Glomerular visceral epithelial cell (primary cell): ENCODE measurements around the gene P2RY8.
"Not testable (repeated sequence)": the region's sequence is repeated elsewhere in the genome, so short reads cannot be mapped to it uniquely, and the experiment has no call there.

ENCODE experiments used
- DNase-seq: peaks from one replicate; pipeline ENCODE4 v3.0.0-alpha.2; 2016; ENCODE audit errors: extremely low spot score

The P2RY8 gene

DNA sequence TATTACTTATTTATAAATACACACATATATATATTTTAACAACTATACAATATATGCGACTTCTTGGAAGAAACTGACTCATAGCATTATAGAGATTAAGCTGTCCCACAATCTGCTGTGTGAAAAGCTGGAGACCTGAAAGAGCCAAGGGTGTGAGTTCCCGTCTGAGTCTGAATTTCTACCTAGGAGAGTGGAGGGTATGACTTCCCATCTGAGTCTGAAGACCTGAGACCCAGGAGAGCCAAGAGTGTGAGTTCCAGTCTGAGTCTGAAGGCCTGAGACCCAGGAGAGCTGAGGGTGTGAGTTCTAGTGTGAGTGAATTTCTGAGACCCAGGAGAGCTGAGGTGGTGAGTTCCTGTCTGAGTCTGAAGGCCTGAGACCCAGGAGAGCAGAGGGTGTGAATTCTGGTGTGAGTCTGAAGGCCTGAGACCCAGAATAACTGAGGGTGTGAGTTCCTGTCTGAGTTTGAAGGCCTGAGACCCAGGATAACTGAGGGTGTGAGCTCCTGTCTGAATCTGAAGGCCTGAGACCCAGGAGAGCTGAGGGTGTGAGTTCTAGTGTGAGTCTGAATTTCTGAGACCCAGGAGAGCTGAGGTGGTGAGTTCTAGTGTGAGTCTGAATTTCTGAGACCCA is 8.9 kb upstream of the P2RY8 start:
- DNase-seq: no peak

GRCh38 chrX:1542994-1543725 is 6.2 kb upstream of the P2RY8 start:
- no peak for DNase-seq

GRCh38 chrX:1539146-1539545 is 2.2 kb upstream of the P2RY8 start:
- DNase-seq: not testable (repeated sequence)

DNA sequence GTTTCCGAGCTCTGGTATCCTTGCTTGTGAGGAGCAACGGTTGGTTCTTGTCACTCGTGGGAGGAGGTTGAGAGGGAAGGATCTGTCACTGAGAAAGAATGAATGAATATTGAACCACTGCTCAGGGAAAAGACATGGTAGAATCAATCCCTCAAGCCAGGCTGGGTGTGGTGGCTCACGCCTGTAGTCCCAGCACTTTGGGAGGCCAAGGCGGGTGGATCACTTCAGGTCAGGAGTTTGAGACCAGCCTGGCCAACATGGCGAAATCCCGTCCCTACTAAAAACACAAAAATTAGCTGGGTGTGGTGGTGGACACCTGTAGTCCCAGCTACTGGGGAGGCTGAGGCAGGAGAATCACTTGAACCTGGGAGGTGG is 718 bp upstream of the P2RY8 start:
- DNase-seq: not testable (repeated sequence)

GRCh38 chrX:1536712-1537030 is 314 bp downstream of the P2RY8 start:
- no peak for DNase-seq

GRCh38 chrX:1535241-1536041 is 1.5 kb downstream of the P2RY8 start:
- no peak for DNase-seq

GRCh38 chrX:1534301-1535168 is 2.5 kb downstream of the P2RY8 start:
- DNase-seq: no peak

DNA sequence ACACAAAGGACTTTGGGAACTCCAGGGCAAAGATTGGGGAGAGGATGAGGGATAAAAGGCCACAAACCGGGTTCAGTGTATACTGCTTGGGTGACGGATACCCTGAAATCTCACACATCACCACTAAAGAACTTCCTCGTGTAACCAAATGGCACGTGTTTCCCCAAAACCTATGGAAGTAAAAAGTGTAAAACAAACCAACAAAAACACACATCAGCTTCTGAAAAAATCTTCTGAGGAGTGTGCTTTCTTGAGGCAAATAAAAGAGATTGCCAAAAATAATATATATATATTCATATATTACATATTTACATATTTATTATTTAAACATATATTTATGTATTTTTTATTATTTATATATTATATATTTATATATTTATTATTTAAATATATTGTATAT is 3.9 kb downstream of the P2RY8 start:
- no peak for DNase-seq

DNA sequence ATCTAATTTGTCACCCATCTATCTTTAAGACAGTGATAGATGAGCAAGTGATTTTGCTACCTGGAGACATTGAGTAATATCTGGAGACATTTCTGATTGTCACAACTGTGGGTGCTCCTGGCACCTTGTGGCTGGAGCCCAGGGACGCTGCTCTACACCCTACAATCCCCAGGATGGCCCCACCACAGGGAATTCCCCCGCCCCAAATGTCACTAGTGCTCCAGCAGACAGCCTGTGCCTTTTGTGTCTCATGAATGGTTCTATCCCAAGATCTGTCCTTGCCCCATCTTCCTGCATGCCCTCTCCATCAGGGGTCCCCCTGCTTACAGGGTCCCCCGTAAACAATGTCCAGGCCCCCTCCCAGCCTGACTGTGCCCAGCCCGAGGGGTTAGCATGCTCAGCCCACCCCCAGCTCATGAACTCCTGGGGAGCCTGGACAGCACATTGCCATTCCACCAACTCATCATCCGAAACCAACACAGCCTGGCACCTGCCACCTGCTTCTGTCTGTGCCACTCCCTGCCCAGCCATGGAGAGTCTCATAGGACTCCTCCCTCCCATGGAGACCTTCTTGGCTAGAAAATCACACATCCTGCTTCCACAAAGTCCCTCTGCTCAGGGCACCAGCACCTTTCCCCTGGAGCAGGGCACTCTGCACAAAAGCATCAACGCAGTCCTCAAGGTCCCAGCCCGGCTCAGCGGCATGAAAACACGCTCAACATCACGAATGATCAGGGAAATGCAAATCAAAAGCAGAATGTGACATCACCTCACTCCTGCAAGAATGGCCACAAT is 5.7 kb downstream of the P2RY8 start:
- DNase-seq: no peak

DNA sequence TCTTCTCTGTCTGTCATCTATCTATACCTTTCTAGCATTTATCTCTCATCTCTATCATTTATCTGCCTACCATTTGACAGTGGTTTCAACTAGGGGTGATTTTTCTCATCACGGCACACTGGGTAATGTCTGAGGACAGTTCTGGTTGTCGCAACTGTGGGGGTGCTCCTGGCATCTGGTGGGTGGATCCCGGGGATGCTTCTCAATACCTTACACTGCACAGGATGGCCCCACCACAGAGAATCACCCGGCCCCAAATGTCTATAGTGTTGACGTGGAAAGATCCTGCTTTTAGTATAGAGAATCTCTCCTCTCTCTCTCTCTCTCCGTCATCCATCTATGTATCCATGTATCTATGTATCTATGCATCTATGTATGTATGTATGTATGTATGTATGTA is 7.2 kb downstream of the P2RY8 start:
- no peak for DNase-seq

GRCh38 chrX:1529328-1529727 is 7.7 kb downstream of the P2RY8 start:
- DNase-seq: no peak

DNA sequence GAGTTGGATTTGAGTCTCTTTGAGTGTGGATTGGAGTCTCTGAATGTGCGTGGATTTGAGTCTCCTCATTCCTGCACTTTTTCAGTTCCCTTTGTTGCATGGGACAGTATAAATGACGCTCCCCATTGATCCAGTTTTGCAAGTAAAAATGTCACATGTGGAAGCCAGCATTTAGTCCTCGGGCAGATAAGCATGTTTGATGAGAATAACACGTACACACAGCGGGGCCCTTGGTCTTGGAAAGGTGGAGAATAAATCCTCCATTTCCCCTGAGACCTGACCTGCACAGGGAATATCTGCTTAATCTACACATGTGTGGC is 8.1 kb downstream of the P2RY8 start:
- no peak for DNase-seq

DNA sequence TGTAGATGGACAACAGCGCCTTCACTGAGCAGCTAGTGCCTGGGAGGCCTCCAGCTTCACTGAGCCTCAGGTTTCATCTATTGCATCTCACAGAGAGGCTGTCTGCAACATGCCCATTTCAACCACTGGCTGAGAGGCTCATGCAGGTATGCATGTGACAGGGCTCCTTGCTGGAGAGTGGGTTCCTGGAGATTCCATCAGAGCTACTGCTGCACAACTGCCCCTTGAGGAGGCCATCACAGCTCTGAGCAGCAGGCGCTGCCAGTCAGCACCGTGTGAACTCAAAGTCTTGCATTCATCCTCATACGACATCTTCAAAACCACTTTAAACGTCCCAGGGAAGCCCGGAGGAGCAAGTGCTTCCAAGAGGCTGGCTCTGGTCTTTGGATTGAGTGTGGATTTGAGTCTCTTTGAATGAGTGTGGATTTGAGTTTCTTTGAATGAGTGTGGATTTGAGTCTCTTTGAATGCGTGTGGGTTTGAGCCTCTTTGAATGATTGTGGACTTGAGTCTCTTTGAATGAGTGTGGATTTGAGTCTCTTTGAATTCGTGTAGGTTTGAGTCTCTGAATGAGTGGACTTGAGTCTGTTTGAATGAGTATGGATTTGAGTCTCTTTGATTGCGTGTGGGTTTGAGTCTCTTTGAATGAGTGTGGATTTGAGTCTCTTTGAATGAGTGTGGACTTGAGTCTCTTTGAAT is 8.7 kb downstream of the P2RY8 start:
- DNase-seq: no peak

DNA sequence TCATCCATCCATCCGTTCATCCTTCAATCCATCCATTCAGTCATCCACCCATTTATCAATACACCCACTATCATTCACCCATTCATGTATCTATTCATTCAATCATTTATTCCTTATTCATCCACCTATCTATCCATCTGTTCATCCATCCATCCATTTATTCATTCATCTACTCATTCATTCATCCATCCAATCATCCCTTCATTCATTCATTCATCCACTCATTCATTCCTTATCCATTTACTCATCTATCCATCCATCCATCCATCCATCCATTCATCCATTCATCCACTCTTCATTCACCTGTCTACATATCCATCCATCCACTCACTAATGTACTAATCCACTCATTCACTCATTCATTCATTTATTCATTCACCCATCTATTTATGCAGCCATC is 9.5 kb downstream of the P2RY8 start:
- no peak for DNase-seq

- DNase-seq: no peak
Observed at GRCh38 chrX:1526565-1526964, 10.4 kb downstream of the P2RY8 start.

GRCh38 chrX:1525583-1526355 is 11.2 kb downstream of the P2RY8 start:
- DNase-seq: no peak

DNA sequence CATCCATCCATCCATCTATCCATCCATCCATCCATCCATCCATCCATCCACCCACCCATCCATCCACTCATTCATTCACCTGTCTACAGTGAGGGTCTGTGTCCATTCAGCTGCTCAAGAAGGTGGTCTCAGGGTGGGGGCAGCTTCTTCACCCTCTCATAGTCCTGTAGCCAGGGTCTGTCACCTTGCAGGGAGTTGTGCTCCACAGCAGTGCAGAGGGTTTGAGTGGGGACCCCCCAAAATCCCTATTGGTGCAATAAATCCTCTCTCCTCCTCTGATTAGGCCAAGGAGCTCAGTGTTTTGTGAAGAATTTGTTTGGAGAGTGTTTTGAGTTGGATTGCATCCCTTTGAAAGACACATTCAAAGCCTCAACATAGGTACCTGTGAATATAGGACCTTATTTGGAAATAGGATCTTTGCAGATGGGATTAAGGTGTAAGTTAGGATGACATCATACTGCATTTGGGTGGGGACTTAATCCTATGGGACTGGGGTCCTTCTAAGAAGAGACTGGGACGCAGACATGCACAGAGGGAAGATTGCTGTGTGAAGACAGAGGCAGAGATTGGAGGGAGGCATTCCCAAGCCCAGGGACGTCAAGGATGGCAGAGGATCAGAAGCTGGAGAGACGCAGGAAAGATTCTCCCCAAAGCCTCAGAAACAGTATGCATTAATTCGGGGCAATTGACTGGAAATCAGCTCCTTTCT is 12.0 kb downstream of the P2RY8 start:
- DNase-seq: no peak

DNA sequence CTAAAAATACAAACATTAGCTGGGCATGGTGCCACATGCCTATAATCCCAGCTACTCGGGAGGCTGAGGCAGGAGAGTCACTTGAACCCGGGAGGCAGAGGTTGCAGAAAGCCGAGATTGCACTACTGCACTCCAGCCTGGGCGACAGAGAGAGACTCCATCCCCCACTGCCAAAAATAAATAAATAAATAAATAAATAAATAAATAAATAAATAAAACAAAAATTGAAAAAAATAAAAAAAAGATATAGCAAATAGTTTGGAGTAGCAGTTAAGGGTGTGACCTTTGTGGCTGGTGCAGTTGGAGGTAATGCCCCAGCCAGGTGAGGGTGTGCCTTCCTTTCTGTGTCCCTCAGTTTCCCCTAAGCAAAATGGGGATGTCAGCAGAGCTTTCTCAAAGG is 14.1 kb downstream of the P2RY8 start:
- not testable (repeated sequence) for DNase-seq

GRCh38 chrX:1521459-1521956 is 15.5 kb downstream of the P2RY8 start:
- no peak for DNase-seq
